GM19372 (cell line): ENCODE results near the gene SH3PXD2A.

Experiments
- ATAC-seq: cut with Tn5 transposase; IDR thresholded peaks from one replicate; pipeline ENCODE4 v1.9.1; 2021; ENCODE audit warnings: mild to moderate bottlenecking, low read depth, moderate library complexity; ENCODE audit not compliant: unreplicated experiment

The SH3PXD2A gene

DNA sequence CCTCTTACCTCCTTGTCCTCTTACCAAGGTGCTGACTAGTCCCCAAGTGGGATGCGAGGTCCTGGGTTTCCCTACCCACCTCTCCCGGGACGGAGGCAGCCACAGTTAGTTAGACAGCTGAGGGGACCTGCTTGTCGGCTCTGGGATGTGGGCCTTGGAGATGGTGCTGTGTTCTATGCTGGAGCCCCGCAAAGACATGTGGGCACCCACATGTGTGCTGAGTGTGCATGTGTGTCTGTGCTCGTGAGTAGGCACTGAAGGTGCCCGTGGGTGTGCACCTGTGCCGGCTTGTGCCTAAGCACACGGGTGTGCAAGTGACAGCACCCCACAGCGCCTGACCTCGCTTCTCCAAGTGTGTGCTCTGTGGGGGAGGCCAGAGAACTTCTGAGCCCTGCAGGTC, 299.7 kb downstream of the SH3PXD2A start:
- ATAC-seq: no peak

DNA sequence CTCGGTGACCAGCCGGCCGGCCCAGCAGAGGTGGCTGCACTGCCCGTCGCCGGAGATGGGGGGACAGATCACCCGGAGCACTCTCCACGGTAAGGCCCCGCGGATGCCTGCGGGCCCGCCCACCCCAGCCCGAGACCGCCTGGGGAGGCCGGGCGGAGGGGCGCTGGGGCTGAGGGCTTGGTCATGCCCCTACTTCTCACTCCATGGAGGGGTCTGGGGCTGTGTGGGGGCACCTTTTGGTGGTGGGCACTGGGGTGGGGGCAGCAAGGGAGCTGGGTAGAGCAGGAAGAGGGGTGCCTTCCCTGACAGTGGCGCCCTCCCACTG, 300.1 kb downstream of the SH3PXD2A start:
- no peak for ATAC-seq

DNA sequence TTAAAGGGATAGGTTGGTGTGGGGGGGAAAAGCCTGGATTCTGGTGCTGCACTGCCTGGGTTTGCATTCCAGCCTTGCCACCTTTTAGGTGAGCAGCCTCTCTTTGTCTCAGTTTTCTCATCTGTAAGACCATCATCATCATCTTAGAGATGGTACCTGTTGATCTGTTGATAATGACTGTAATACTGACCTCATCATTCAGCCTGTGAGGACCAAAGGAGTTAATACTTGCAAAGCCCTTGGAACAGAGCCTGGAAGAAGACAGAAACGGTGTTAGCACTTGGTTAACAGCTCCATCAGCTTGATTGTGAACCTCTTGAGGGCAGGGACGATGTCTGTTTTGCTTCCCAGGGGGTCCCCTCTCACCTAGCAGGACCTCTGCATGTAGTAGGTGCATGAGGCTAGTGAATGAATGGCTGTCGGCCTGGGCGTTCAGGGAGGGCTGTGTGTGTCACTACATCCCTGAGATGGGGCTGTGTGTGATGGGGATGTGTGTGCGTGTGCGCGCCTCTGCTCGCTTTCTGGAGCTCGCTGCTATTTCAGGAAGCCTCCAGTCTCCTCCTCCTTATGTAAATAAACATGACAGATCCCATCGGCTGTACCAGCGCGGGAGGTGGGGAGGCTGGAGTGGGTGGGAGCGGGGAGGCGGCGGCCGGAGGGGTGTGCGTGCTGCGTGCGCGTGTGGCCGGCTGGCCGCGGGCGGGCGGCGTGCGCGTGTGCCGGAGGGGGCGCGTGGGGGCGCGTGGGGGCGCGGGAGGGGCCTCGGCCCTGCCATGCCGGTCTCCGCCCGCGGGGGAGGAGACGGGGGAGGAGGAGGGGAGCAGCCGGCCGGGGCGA, 300.7 kb downstream of the SH3PXD2A start:
- no peak for ATAC-seq

DNA sequence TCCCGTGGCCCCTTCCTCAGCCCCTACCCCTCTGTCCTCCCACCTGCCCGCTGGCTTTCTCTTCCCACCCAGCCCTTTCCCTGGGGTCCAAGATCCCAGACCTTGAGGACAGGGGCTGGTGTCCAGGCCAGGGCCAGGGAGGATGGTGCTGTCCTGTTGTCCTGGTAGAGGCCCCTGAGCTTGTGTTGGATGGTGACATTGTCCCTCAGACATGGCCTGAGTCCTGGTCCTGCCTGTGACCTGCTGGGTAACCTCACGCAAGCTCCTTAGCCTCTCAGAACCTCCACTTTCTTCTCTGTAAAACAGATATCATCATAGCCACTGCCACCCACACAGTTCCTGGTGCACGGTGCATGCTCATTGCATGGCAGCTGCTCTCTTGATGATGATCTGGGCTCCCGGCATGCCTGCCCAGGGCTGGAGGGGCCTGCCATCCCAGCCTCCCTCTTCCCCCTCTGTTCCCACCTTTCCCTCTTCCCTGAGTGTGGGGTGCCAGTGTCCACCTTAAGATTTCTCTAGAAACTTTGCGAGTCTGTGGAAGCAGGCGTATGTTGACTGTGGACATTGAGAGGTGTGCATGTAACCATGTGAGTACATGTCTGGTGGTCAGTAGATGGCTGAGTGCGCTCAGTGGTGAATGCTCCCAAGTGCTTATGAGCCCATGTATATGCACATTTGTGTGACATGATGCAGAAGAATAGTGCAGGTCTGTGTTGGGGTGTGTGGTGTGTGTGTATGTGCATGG, 301.5 kb downstream of the SH3PXD2A start:
- ATAC-seq: no peak

DNA sequence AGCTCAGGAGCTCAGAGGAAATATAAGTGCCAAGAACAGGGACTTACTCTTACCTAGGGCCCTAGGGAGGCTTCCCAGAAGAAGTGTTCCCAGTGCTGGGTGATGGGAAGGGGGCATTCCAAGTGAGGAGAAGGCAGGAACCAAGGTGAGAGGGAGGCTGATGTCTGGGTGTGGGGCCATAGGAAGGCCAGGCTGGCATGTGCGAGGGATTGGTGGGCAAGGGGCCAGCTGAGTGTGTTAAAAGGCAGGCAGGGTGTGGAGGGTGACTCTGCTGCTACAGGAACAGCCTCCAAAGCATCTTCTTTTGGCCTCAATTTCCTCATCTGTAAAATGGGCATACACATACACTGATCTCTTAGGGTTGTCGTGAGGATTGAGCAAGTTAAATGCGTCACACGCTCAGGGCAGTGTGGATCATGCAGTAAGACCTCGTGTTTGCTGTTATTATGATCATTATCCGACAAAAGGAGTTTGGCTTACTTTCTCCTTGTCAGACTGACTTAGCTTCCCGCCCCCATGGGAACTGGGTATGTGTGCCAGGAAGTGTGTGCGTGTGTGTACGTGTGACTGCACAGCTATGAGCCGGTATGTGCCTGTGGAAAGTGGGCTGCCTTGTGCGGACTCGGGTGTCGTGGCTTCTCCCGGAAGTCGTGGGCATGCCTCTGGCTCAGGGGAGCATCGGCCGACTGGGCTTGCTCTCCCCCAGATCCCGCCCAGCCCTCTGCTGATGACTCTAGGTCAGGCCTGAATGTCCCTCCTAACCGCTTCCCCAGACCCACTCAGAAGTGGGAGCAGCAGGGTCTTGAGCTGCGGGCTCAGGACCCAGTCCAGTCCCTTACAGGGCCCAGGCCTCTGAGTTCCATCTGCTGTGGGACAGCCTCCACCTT, 302.3 kb downstream of the SH3PXD2A start:
- ATAC-seq: no peak

DNA sequence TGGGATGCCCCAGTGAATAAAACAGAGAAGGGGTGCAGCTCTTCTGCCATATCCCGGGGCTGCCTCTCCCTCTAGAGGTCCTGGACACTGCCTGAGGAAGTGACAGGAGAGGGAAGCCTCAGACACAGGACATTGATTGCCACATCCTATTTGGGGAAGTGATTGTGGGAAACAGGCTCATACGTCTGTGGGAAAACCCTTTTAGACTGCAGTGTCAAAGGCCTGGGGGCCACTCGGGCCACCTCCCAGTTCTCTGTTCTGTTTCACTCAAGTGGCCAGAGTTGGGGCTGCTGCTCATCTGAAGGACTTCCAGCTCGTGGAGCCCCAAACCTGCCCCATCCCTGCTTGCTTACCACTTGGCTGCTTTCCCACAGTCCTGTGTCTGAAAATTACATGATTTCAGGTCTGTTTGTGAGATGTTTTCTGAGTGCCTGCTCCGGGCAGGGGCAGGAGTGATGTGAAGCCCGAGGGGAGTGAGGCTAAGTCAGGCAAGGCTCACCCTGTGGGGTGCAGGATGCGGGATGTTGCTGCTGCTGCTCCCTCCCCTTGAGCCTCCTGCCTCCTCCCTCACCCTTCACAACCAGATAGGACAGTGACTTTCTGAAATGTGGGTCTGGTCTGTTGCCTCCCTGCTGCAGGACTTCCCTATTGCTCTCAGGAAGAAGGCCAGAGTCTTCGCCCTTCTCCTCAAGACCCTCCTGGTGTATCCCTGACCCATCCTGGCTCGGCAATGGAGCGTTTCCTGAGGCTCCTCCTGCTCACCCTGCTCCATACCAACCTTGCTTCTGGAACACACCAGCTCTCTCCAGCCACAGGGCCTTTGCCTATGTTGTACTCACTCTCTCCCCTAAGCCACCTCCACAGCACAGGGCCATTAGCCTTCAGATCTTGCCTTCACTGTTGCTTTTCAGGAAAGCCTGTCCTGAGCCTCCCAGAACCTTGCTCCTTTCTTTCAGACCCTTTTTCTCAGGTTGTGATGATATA, 303.5 kb downstream of the SH3PXD2A start:
- no peak for ATAC-seq

DNA sequence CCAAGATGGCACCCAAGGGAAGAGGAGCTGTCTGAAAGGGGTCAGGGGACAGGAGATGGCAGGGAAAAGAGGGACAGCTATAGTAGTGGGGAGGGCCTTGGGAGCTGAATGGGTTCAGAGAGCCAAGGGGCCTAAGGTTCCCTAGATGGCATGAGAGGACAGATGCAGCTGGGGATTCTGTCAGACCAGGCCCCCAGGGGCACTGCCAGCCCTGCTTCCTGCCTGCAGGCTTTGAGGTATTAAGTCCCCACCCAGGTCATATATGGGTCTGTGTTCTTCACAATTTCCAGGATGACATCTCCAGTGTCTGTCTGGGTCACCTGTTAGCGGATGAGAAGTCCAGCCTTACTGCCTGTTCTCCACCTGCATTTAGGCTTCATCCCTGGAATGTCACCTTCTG, 305.1 kb downstream of the SH3PXD2A start:
- no peak for ATAC-seq

DNA sequence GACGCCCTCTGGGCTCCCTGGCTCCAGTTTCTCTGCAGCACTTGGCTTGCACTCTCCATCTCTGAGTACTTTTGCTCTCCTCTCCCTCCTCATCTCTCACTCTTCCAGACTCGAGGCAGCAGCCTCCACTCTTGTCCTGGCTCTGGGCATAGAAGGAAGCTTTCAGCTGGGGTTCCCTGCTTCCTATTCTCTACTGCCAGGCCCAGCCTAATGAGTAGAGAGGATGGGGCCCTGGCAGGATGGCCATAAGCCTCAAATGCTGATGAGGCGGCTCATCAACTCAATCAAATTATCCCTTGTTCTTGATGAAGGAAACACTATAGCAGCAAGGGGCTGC, 306.1 kb downstream of the SH3PXD2A start:
- ATAC-seq: no peak

DNA sequence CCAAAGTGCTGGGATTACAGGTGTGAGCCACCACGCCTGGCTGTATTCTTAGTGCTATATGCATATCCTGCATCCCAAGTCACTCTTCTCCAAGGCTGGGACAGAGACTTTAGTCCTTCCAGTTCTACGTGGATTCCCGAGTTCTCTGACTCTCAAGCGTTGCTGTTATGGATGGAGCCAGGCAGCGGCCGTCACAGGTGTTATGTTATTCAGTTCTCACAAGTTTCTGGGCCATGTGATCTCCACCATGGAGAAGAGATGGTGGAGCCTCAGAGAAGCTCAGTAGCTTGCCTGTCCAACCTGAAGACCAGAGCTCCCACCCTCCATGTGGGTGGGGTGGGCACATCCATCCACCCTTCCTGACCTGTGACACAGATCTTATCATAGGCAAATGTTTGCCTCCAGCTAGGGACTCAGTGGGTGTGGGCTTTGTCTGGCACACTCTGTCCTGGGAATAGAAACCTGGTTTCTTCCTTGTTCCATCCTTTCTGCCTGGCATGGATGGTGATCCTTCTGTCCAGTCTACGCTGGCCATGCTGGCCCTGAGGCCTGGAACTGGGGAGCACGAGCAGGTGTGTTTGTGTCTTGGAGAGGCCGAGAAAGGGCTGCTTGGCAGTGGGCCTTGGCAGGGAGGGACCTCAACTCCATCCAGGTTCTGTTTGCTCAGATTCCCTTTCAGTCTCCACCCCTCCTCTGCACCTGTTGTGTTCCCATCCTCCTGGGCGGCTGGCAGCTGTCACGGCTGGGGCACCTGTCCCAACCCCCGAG, 306.6 kb downstream of the SH3PXD2A start:
- no peak for ATAC-seq

DNA sequence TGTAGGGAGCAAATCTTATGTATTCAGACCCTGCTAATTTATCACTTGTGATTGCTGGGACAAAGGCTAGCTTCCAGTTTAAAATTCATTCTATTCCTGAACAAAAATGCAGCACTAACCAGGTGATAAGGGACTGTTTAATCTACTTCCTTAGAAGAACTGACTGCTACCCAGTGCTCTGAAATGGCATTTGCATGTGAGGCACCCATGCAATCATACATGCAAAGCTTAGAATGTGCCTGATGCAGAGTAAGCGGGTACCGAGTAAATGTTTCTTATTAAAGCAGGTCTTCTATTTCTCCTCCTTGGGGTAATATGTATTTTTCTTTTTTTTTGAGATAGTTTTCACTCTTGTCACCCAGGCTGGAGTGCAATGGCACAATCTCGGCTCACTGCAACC, 307.4 kb downstream of the SH3PXD2A start:
- ATAC-seq: no peak

DNA sequence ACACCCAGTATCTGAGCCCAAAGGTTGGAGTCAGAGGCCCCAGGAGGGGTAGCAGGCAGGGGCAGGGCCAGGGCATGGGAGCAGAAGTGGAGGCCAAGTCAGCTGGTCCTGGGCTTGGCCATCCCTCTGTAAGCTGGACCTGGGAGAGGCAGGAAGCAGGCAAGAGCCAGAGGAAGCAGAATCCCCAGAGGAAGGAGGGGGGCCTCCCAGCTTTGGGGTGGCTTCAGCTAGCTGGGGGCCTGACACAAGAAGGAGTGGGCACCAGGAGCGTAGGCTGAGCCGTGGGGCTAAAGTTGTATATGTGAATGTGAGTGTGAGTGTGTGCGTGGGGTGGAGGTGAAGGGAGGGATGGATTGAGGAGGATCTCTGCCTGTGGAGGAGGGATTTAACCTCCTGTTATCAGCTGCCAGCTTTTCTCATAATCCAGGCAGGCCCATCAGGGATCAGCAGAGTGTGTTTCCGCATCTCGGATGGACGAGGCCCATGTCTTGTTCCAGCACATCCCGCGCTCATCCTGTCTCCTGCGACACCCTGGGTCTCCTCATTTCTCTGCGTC, 307.9 kb downstream of the SH3PXD2A start:
- no peak for ATAC-seq

DNA sequence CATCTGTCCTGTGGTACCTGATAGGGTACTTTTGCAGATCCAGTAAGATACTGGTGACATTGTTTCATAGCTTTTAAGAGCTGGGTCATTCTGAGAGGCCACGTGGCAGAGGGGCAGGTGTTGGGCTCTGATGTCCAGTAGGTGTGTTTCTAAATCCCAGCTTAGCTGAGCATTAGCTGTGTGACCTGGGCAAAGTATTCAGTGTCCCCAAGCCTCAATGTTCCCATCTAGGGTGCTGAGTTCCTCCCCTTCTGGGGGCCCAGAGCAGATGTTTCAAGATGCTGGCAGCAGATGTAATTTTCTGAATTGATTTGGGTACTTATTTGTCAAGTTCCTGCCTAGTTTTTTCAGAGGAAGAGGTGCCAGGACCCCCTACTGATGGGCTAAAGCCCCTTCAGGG, 309.0 kb downstream of the SH3PXD2A start:
- ATAC-seq: no peak

DNA sequence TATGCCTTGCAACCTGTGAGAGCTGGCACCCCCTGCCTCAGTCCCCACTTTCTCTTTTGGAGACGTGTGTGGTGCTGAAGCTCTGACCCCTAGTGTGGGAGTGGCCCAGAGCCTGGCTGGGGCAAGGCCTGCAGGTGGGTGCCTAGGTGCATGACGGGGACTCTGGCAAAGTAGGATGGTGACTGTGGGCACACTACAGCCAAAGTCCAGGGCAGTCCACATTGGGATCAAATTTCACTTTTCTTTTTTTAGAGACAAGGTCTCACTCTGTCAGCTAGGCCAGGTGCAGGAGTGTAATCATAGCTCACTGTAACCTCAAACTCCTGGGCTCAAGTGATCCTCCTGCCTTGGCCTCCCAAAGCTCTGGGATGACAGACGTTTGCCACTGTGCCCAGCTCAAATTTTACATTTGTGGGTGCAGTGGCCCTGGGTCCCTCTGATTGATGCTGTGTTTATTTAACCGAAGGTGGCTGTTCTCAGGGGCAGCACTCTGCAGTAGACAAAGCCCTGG, 309.6 kb downstream of the SH3PXD2A start:
- ATAC-seq: no peak

DNA sequence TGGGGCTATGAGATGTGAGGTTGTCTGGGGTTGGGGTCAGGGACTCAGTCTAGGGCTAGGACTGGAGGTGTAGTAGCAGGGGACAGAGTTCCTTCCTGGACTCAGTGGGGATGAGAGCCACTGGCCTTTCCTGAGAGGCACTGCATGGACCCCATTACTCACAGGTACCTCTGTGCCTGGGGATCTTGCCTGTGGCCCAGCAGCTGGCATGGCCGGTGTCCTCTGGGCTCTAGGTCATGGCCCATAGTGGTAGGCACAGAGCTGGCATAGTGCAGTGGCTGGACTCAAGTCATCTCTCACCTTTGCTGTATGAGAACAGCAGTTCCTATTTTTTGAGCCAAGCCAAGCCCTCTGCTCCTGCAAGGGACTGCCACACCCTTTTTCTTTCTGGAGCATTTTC, 310.0 kb downstream of the SH3PXD2A start:
- ATAC-seq: no peak

DNA sequence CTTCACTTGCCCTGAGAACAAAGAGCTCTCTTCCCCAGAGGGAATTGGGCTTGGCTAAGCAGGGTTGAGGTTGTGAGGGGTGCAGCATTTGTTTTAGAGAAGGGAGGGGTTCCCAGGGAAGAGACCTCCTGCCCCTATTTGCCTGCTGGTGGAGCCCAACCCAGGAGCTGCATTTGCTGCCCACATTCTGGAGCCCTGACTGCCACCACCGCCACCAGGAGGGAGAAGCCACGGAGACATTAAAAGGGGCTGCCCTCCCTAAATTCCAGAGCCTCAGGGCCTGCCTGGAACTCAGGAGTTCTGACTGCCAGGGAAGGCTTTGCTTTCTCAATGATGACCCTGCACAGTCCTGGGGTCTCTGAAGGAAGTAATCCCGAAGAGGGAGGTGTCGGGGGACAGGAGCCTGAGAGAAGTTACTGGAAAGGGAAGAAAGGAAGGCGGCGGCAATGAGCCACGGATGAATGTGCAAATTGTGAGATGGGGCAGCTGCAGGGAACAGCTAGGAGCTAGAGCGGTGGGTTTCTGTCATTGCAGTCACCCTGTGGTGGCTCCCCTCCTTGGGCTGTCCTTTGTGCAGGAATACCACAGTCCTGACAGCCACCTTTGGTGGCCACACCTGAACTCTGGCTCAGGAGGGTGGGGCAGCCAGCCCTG, 310.6 kb downstream of the SH3PXD2A start:
- no peak for ATAC-seq
